HepG2 (cell line): Measurements from ENCODE around the gene NME4. TPM values are rescaled to one million over a fixed set of nuclear protein-coding genes. Genes with fewer than 3 reads are reported as not detected.

Source experiments
- ATAC-seq: fragments of 200-7000 bp; cut with Tn5 transposase; 3 replicates; pipeline ENCODE4 v1.9.1; 2020; ENCODE audit warnings: mild to moderate bottlenecking, moderate library complexity
- BruUV-seq: library from RNA; stranded (reverse); fragments of 400-500 nt; replicated peaks from 2 replicates; lab custom pipeline; 2021; lab: Mats Ljungman, UMichigan
- CTCF ChIA-PET: fragments of 300-600 bp; formaldehyde crosslinking; extraction: SDS; loops from one replicate; lab custom pipeline; 2021; ENCODE audit warnings: low total read pairs, inconsistent platforms, low intra/inter-chr PET ratio; lab: Yijun Ruan, JAX
- POLR2A ChIA-PET: fragments of 350-600 bp; sonication (Branson Sonifier 250); formaldehyde crosslinking; loops from one replicate; lab custom pipeline; 2020; ENCODE audit warnings: antibody characterized with exemption, inconsistent platforms; lab: Yijun Ruan, JAX
- DNase-seq: peaks from one replicate; pipeline ENCODE4 v3.0.0-alpha.2; 2015; ENCODE audit warnings: low spot score
- FAIRE-seq: peaks from 3 replicates; lab custom pipeline; 2011; peaks lifted over from hg19 to GRCh38; lab: Jason Lieb, UNC
- H2AFZ ChIP-seq: one replicate; pipeline ENCODE4 v1.6.1; 2011; ENCODE audit warnings: low read length, inconsistent platforms
- H3K27ac ChIP-seq: fragments of 300-600 bp; 3 replicates; pipeline ENCODE4 v1.8.0; 2011; ENCODE audit warnings: mixed run types, mild to moderate bottlenecking, mixed read lengths, low read length, inconsistent platforms; ENCODE audit not compliant: insufficient read depth; ENCODE audit errors: extremely low read length
- H3K27me3 ChIP-seq, 2 experiments: fragments of 200-600 bp in 1 of 2; 2 replicates in 1 of 2; 3 replicates in 1 of 2; pipeline versions ENCODE4 v1.6.0 to v1.8.0; 2011; ENCODE audit warnings: low read length in 2 of 2, mild to moderate bottlenecking in 2 of 2, moderate library complexity in 2 of 2, inconsistent platforms in 1 of 2; ENCODE audit not compliant: insufficient read depth in 2 of 2, control insufficient read depth in 1 of 2
- H3K36me3 ChIP-seq, 2 experiments: fragments of 200-600 bp in 1 of 2; replicated peaks in 1 of 2; 2 replicates in 1 of 2; 3 replicates in 1 of 2; pipeline versions ENCODE4 v1.5.1 to v1.8.0; 2011; ENCODE audit warnings: low read length in 2 of 2, inconsistent platforms in 1 of 2; ENCODE audit not compliant: insufficient read depth in 2 of 2, control insufficient read depth in 1 of 2
- H3K4me1 ChIP-seq: 2 replicates; pipeline ENCODE4 v1.5.1; 2012; ENCODE audit warnings: low read length, inconsistent platforms; ENCODE audit not compliant: insufficient read depth
- H3K4me2 ChIP-seq: 2 replicates; pipeline ENCODE4 v1.6.0; 2011; ENCODE audit warnings: low read depth, low read length, inconsistent platforms
- H3K4me3 ChIP-seq, 3 experiments: fragments of 200-600 bp in 1 of 3; sonication (generic), shearing (Covaris generic) in 1 of 3; replicated peaks in 1 of 3; 2 replicates each; pipeline ENCODE4 v1.5.1; 2011 to 2016; ENCODE audit warnings: low read length in 3 of 3, inconsistent platforms in 2 of 3, low read depth in 2 of 3, mild to moderate bottlenecking in 2 of 3, control low read depth in 1 of 3, mixed read lengths in 1 of 3; ENCODE audit not compliant: insufficient read depth in 1 of 3
- H3K79me2 ChIP-seq: one replicate; pipeline ENCODE4 v1.6.1; 2011; ENCODE audit warnings: low read length, inconsistent platforms; ENCODE audit not compliant: insufficient read depth
- H3K9ac ChIP-seq: 2 replicates; pipeline ENCODE4 v1.6.0; 2011; ENCODE audit warnings: mild to moderate bottlenecking, low read depth, low read length, inconsistent platforms; ENCODE audit not compliant: insufficient read depth
- H3K9me3 ChIP-seq: 2 replicates; pipeline ENCODE4 v1.5.1; 2012; ENCODE audit warnings: mild to moderate bottlenecking, low read length
- H4K20me1 ChIP-seq: 2 replicates; pipeline ENCODE4 v1.6.0; 2011; ENCODE audit warnings: inconsistent platforms, mild to moderate bottlenecking, low read length, moderate library complexity; ENCODE audit not compliant: insufficient read depth
- CEBPG ChIP-seq: IDR thresholded peaks from 2 replicates; pipeline ENCODE4 v1.6.1; 2016
- DPF2 ChIP-seq: sonication (generic); formaldehyde crosslinking; IDR thresholded peaks from 2 replicates; pipeline ENCODE4 v1.4.0; 2020; ENCODE audit warnings: mild to moderate bottlenecking, low read depth, missing genetic modification reagents, borderline replicate concordance
- DR1 ChIP-seq: sonication (generic); formaldehyde crosslinking; IDR thresholded peaks from 2 replicates; pipeline ENCODE4 v1.8.0; 2021; ENCODE audit warnings: mild to moderate bottlenecking, missing genetic modification reagents, inconsistent platforms
- HIVEP1 ChIP-seq: sonication (generic); formaldehyde crosslinking; IDR thresholded peaks from 2 replicates; pipeline ENCODE4 v1.4.0; 2020; ENCODE audit warnings: mild to moderate bottlenecking, missing genetic modification reagents
- KDM2A ChIP-seq: sonication (generic); formaldehyde crosslinking; IDR thresholded peaks from 2 replicates; pipeline ENCODE4 v1.4.0; 2020; ENCODE audit warnings: low read depth, missing genetic modification reagents, borderline replicate concordance
- MBD4 ChIP-seq: IDR thresholded peaks from 2 replicates; pipeline ENCODE4 v1.6.1; 2012; ENCODE audit warnings: low read length, inconsistent platforms, borderline replicate concordance
- MTF2 ChIP-seq: sonication (generic); formaldehyde crosslinking; IDR thresholded peaks from 2 replicates; pipeline ENCODE4 v1.5.0; 2020; ENCODE audit warnings: missing genetic modification reagents, borderline replicate concordance
- PAWR ChIP-seq: sonication (generic); formaldehyde crosslinking; IDR thresholded peaks from 2 replicates; pipeline ENCODE4 v1.4.0; 2020; ENCODE audit warnings: missing genetic modification reagents, mild to moderate bottlenecking, borderline replicate concordance
- TSC22D2 ChIP-seq: sonication (generic); formaldehyde crosslinking; IDR thresholded peaks from 2 replicates; pipeline ENCODE4 v1.5.1; 2020; ENCODE audit warnings: missing genetic modification reagents, mild to moderate bottlenecking, borderline replicate concordance
- ZBTB7B ChIP-seq: sonication (generic); formaldehyde crosslinking; IDR thresholded peaks from 2 replicates; pipeline ENCODE4 v1.4.0; 2020; ENCODE audit warnings: missing genetic modification reagents
- ZNF12 ChIP-seq: sonication (generic); formaldehyde crosslinking; IDR thresholded peaks from 2 replicates; pipeline ENCODE4 v1.5.0; 2020; ENCODE audit warnings: missing genetic modification reagents
- ZNF432 ChIP-seq: sonication (generic); formaldehyde crosslinking; IDR thresholded peaks from 2 replicates; pipeline ENCODE4 v1.5.0; 2020; ENCODE audit warnings: missing genetic modification reagents, mild to moderate bottlenecking, borderline replicate concordance
- ZSCAN30 ChIP-seq: sonication (generic); formaldehyde crosslinking; IDR thresholded peaks from 2 replicates; pipeline ENCODE4 v1.5.0; 2020; ENCODE audit warnings: mild to moderate bottlenecking, missing genetic modification reagents
- WGBS: methylation state at CpG from one replicate; pipeline ENCODE4 v1.1.6; 2017; ENCODE audit warnings: low lambda C conversion rate; 5-methylcytosine and 5-hydroxymethylcytosine counted together
- in situ Hi-C: cut with HindIII; loops from 2 replicates; pipeline ENCODE4 v1.10.0; 2017; ENCODE audit warnings: low pct_unique_long_range_greater_than_20kb; ENCODE audit not compliant: extremely low pct_ligation_motif_present
- intact Hi-C: fragments of 100-400 bp; cut with micrococcal nuclease; formaldehyde crosslinking; loops from one replicate; pipeline ENCODE4 v1.10.0; 2022; ENCODE audit not compliant: unreplicated experiment
- polyA plus RNA-seq, 8 experiments: library from polyadenylated mRNA; depleted of rRNA in 3 of 8; stranded (reverse) in 7 of 8; unstranded in 1 of 8; fragments of >200 nt; fragmentation: Illumina TruSeq in 4 of 8; extraction: Trizol in 4 of 8; gene quantifications; 2 replicates each; pipeline versions ENCODE4 v1.2.1 to v1.2.3, GENCODE V29; 2011 to 2016; ENCODE audit warnings: low read depth in 4 of 8, missing spikeins in 1 of 8, mixed read lengths in 1 of 8; ENCODE audit not compliant: insufficient read depth in 1 of 8
- total RNA-seq, 5 experiments: library from RNA; depleted of rRNA; stranded (reverse); fragments of >200 nt; fragmentation: Illumina TruSeq; extraction: Trizol; gene quantifications; 2 replicates each; pipeline ENCODE4 v1.2.3, GENCODE V29; 2016; ENCODE audit warnings: low read depth in 1 of 5
- TF ChIP-seq, protein P1 (sequence below): sonication (generic); formaldehyde crosslinking; IDR thresholded peaks from 2 replicates; pipeline ENCODE4 v1.4.0; 2020; ENCODE audit warnings: missing genetic modification reagents
- TF ChIP-seq, protein P2 (sequence below): sonication (generic); formaldehyde crosslinking; IDR thresholded peaks from 2 replicates; pipeline ENCODE4 v1.5.0; 2020; ENCODE audit warnings: mild to moderate bottlenecking, missing genetic modification reagents, borderline replicate concordance

Gene NME4
- total and polyA plus RNA-seq, 2 of the 13 experiments (the other 11 are each of a cell fraction or from before 2014, with no cell fraction given): 121 to 263 TPM

DNA sequence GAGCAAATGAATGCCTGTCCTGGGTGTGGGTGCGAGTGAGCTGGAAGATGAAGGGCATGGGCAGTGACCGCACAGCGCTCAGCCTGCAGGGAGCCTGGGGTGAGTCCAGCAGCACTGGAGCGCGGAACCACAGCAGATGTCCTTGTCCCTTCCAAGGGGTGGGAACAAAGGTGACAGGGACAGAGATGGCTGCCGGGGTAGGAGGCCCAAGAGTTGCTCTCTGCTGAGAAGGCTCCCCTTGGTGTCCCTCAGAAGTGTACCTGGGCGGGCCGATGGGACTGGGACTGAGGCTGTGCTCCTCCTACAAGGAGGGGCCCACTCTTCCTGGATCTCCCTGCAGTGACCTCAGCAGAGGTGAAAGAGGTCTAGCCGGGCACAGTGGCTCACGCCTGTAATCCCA, 7.6 kb upstream of the NME4 start:
- POLR2A ChIA-PET: no interaction called here
- H3K27me3 ChIP-seq: no peaks in the 10 kb centered on the region
- no peak for ATAC-seq
- H3K9me3 ChIP-seq: no peaks in the 10 kb centered on the region
- intact Hi-C loops: no loop called here
- DNase-seq: no peak
- in situ Hi-C loops: no loop called here
- no peaks in the 10 kb centered on the region for H4K20me1 ChIP-seq
- no peaks in the 10 kb centered on the region for H3K79me2 ChIP-seq
- TF ChIP-seq MTF2 (CRISPR knock-in tag): no peak
- TF ChIP-seq, protein P1, sequence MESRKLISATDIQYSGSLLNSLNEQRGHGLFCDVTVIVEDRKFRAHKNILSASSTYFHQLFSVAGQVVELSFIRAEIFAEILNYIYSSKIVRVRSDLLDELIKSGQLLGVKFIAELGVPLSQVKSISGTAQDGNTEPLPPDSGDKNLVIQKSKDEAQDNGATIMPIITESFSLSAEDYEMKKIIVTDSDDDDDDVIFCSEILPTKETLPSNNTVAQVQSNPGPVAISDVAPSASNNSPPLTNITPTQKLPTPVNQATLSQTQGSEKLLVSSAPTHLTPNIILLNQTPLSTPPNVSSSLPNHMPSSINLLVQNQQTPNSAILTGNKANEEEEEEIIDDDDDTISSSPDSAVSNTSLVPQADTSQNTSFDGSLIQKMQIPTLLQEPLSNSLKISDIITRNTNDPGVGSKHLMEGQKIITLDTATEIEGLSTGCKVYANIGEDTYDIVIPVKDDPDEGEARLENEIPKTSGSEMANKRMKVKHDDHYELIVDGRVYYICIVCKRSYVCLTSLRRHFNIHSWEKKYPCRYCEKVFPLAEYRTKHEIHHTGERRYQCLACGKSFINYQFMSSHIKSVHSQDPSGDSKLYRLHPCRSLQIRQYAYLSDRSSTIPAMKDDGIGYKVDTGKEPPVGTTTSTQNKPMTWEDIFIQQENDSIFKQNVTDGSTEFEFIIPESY (CRISPR knock-in tag): 0 out of 2 replicates have a peak, but pooled peaks have one; percentile 26
- TF ChIP-seq, all 625 proteins: peak for 1
- Histone ChIP-seq H3K27ac (no peak overlapping the region), H3K4me3 (no peak overlapping the region), H3K9ac (no peak overlapping the region), H2AFZ (no peak overlapping the region), H3K4me1 (peaks cover under 1% of the 10 kb centered on the region; the same call in 1 of the 2 replicates), H3K4me2 (no peak overlapping the region), H3K36me3 (no peaks in the 10 kb centered on the region)
- CTCF ChIA-PET: no interaction called here
- 88% methylated on average over 7 of the region's 10 CpGs for WGBS
- no peak for FAIRE-seq
- no TSS peak for BruUV-seq

DNA sequence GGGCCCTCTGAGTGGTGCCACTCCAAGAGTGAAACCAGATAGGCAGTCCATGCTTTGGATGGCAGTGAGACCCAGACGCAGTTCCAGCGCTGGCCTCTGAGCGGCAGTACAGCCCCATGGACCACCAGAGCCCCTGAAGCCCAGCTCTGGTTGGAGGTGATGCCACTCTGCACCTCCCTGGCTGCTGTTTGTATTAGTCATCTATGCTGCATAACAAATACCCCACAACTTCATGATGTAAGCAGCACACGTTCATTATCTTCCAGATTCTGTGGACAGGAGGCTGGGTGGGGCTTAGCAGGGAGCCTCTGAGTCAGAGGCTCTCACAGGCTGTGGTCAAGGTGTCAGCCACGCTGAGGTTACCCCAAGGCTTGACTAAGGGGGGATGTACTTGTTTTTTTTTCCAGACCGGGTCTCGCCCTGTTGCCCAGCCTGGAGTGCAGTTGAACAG, 5.1 kb upstream of the NME4 start:
- CTCF ChIA-PET: interaction anchor here (0.9 to 2.0 kb wide), 3 partner anchors 96 to 193 kb away, joined by 3 to 11 read pairs (median 11); no protein-coding TSS in a partner anchor
- Histone ChIP-seq H3K4me3 (no peak overlapping the region), H2AFZ (no peak overlapping the region), H3K9ac (no peak overlapping the region), H4K20me1 (no peaks in the 10 kb centered on the region), H3K9me3 (no peaks in the 10 kb centered on the region), H3K4me1 (peaks cover 12% of the 10 kb centered on the region), H3K27me3 (no peaks in the 10 kb centered on the region), H3K27ac (no peak overlapping the region), H3K79me2 (peaks cover 5% of the 10 kb centered on the region), H3K36me3 (no peaks in the 10 kb centered on the region), H3K4me2 (no peak overlapping the region)
- BruUV-seq: no TSS peak
- DNase-seq: peak; percentile 60
- ATAC-seq: peak; percentile 87
- POLR2A ChIA-PET: interaction anchor here (0.9 to 1.5 kb wide), 4 partner anchors 10 to 110 kb away, joined by 3 to 5 read pairs (median 3); partner anchors contain the start of genes DECR2 and RAB11FIP3
- in situ Hi-C loops: no loop called here
- FAIRE-seq: peak; percentile 18
- intact Hi-C loops: loop anchor here (5.0 kb wide), 1 partner anchor 105 kb away; no protein-coding TSS in a partner anchor
- WGBS: 84% methylated on average over 4 of the region's 7 CpGs
- TF ChIP-seq TSC22D2 (CRISPR knock-in tag) (no peak), CEBPG (CRISPR knock-in tag) (no peak), HIVEP1 (no peak), KDM2A (peak; percentile 49; the same call in 1 of the 2 replicates), ZBTB7B (CRISPR knock-in tag) (no peak), DPF2 (no peak), MBD4 (no peak), PAWR (CRISPR knock-in tag) (no peak), DR1 (no peak), ZNF12 (CRISPR knock-in tag) (peak; percentile 58; the same call in 1 of the 2 replicates), ZNF432 (CRISPR knock-in tag) (no peak), ZSCAN30 (CRISPR knock-in tag) (no peak)
- TF ChIP-seq, protein P2, sequence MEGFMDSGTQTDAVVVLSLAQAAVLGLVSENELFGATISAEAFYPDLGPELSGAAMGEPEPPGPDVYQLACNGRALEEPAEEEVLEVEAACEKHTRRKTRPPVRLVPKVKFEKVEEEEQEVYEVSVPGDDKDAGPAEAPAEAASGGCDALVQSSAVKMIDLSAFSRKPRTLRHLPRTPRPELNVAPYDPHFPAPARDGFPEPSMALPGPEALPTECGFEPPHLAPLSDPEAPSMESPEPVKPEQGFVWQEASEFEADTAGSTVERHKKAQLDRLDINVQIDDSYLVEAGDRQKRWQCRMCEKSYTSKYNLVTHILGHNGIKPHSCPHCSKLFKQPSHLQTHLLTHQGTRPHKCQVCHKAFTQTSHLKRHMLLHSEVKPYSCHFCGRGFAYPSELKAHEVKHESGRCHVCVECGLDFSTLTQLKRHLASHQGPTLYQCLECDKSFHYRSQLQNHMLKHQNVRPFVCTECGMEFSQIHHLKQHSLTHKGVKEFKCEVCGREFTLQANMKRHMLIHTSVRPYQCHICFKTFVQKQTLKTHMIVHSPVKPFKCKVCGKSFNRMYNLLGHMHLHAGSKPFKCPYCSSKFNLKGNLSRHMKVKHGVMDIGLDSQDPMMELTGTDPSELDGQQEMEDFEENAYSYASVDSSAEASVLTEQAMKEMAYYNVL (CRISPR knock-in tag): no peak
